ENCODE measurements around the gene AQP5.

AQP5 gene

GRCh38 chr12:49961111-49961922, at the start of gene AQP5:
TSS of gene AQP5 (plus strand) at chr12:49961872. CDS start at chr12:49962018, 146 bp downstream.
- DNase-seq (ENCODE audit: low read depth in 2 of 2): no peak

GRCh38 chr12:49912345-49913255, 49.1 kb upstream of the AQP5 start:
- DNase-seq (ENCODE audit: low read depth in 2 of 2): no peak

DNA sequence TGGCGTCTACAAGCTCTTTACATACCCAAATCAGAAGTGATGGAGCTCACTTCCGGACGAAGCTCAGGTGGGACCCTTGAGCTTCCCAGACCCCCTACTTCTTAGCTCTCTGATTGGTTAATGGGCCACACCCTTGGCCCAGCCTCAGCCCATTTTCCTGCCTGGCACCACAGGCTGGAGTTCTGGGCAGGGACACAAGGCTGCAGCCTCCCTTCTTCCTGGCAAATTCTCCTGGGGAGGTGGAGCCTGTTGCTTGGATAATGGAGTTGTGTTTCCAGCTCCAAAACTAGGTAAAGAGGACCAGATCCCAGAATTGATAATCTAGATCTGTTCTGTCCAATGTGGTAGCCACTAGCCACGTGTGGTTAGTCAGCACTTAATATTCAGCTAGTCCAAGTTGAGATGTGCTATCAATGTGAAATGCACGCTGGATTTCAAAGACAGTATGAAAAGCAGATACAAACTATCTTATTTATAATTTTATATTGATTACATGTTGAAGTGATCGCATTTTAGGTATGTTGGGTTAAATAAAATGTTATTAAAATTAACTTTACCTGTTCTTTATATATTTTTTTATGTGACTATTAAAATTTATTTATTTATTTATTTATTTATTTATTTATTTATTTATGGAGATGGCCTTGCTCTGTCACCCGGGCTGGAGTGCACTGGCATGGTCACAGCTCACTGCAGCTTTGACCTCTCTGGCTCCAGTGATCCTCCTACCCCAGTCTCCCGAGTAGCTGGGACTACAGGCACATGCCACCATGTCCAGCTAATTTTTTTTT, 45.3 kb upstream of the AQP5 start:
- DNase-seq (ENCODE audit: low read depth in 2 of 2): no peak

- no peak for DNase-seq (ENCODE audit: low read depth in 2 of 2)
These were observed 44.4 kb upstream of the AQP5 start for GRCh38 chr12:49917166-49917787.

DNA sequence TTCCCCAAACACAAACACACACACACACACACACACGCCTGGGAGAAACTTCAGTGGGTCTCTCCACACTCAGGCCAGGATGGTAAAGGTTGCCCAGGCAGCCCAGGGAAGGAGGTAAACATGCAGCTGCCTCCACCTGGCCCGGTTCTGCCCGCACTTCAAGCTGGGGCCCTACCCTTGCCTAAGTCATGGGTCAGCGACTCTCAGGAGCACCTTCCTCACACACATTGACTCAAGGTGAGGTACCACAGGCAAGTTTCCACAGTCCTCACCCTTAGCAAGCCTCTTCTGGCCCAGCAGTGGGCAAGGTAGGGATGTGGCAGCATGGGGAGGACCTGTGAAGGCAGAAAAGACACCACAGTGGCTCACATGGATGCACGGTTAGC, 43.9 kb upstream of the AQP5 start:
- no peak for DNase-seq (ENCODE audit: low read depth in 2 of 2)

- DNase-seq (ENCODE audit: low read depth in 2 of 2): no peak
These were observed 41.3 kb upstream of the AQP5 start for GRCh38 chr12:49920241-49920914.

DNA sequence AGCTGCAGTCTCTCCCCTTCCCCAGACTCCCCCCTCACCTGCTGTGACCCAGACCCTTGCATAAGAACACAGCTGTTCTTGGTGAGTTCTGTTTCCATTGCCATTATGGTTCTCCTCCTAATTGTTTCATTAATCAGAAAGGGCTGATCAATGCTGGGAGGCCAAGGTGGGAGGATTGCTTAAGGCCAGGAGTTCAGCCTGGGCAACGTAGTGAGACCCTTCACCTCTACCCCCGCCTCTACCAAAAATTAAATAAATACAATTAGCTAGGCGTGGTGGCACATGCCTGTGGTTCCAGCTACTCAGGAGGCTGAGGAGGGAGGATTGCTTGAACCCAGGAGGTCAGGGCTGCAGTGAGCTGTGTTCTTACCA, 40.8 kb upstream of the AQP5 start:
- no peak for DNase-seq (ENCODE audit: low read depth in 2 of 2)

- DNase-seq (ENCODE audit: low read depth in 2 of 2): no peak
These were observed 40.4 kb upstream of the AQP5 start for GRCh38 chr12:49921299-49921698.

GRCh38 chr12:49921936-49922335, 39.7 kb upstream of the AQP5 start:
- no peak for DNase-seq (ENCODE audit: low read depth in 2 of 2)

DNA sequence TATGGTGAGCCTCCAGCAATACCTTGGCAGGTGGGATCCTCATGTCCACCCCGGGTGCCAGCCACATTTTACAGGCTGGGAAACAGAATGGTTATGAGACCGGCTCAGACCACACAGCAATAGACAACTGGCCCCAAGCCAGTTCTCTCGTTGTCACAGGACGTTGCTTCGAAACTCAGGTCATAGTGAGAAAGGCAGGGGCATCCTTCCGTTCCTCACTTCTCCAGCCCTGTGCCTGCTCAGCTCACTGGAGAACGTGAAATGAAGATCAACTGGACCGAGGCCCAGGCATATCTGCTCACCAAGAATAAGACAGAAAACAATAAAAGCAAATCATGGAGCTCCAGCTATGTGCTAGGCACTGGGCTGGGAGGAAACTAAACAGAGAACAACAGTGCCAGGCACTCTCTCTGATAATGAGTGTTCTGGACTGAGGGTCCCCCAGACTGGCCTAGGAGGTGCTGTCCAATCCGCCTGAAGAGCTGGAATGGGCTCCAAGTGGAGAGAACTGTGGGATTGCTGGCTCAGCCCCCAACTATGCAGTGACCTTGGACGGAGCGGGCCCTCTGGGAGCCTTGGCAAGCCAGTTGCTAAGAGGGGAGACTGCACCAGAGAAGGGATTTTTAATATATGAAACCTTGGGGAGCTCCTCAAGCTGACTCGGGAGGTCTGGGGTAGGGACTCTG, 39.2 kb upstream of the AQP5 start:
- DNase-seq (ENCODE audit: low read depth in 2 of 2): no peak

- DNase-seq (ENCODE audit: low read depth in 2 of 2): no peak
These were observed 38.5 kb upstream of the AQP5 start for GRCh38 chr12:49923035-49923644.

DNA sequence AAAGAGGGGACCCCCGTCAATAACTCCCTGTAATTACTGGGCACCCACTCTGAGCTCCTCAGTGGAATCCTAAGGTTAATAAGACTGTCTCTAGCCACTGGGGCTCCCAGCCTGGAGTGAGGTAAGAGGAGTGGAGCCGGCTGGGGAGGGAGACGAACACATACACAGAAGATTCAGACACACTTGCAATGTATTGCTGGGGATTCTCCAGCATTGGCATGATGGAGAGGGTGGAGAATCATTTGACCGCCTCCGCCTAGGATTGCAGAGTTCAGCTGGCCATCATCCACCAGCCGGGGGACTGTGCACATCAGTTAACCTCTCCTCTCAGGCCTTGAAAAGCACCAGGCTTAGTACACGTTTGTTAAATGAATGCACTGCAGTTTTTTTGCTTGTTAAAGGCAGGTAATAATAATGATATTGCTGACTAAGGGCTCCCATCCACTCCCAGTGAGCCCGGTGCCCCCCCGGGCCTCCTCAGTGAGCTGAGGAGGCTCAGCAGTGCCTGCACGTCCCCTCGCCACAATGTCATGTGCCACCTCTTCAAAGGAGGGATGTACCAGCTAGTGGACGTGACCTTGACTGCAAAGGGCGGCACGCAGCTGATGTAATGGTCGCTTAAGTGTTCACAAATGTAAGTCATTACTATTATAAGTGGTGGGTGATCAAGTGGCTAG, 37.7 kb upstream of the AQP5 start:
- no peak for DNase-seq (ENCODE audit: low read depth in 2 of 2)

DNA sequence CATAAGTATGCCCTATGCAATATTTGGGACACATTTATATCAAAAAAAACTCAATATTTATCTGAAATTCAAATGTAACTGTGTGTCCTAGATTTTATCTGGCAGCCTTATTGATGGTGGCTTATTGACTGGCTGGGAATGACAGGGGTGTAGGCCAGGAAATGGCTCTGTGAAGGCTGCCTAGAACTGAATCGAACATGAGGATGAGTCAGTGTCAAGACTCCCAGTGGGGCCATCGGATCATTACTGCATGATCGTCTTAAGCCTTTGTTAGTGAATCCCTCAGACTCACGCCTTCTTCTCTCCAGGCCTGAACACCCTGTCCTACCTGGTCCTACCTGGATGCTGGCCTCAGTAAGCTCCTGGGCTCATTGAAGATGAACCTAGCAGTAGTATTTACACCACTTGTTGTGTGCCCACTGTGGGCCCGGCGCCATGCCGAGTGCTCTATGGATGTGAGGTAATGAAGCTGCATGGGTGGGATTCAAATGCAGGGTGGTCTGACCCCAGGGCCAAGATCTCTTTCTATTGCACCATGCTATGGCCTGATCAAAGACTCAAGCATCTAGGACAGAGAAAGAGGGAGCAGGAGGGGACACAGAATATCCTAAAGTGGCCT, 36.9 kb upstream of the AQP5 start:
- no peak for DNase-seq (ENCODE audit: low read depth in 2 of 2)

- no peak for DNase-seq (ENCODE audit: low read depth in 2 of 2)
These were observed 36.1 kb upstream of the AQP5 start for GRCh38 chr12:49925433-49926204.

DNA sequence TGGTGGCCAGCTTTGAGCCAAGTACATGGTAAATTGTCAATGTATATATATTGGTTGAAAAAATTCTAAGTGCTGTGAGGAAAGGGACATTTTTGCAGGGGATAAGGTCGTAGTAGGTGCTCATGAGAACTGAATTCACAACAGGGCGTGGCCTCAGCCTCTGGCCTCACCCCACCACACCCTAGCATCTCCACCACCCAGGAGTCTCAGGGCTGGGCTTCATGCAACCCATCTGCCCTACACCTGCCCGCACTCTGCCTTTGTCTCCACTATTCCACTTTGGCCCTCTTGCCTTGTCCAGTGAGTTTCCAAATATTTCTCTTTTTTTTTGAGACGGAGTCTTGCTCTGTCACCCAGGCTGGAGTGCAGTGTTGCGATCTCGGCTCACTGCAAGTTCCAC, 33.2 kb upstream of the AQP5 start:
- DNase-seq (ENCODE audit: low read depth in 2 of 2): no peak

GRCh38 chr12:49929581-49929980, 32.1 kb upstream of the AQP5 start:
- no peak for DNase-seq (ENCODE audit: low read depth in 2 of 2)

- DNase-seq (ENCODE audit: low read depth in 2 of 2): no peak
These were observed 31.0 kb upstream of the AQP5 start for GRCh38 chr12:49930515-49931288.
